Stimulated activated CD4-positive, alpha-beta T cell treated with anti-CD3 and anti-CD28 coated beads, Interleukin-2, amount 100 ng/mL, for 4 hours (primary cell): ENCODE measurements around the gene CCT7.
"Not testable (repeated sequence)": the region's sequence is repeated elsewhere in the genome, so short reads cannot be mapped to it uniquely, and the experiment has no call there.

ENCODE experiments used
- DNase-seq: peaks from one replicate; pipeline ENCODE4 v3.0.0-alpha.2; 2020; ENCODE audit warnings: low read depth

The CCT7 gene

DNA sequence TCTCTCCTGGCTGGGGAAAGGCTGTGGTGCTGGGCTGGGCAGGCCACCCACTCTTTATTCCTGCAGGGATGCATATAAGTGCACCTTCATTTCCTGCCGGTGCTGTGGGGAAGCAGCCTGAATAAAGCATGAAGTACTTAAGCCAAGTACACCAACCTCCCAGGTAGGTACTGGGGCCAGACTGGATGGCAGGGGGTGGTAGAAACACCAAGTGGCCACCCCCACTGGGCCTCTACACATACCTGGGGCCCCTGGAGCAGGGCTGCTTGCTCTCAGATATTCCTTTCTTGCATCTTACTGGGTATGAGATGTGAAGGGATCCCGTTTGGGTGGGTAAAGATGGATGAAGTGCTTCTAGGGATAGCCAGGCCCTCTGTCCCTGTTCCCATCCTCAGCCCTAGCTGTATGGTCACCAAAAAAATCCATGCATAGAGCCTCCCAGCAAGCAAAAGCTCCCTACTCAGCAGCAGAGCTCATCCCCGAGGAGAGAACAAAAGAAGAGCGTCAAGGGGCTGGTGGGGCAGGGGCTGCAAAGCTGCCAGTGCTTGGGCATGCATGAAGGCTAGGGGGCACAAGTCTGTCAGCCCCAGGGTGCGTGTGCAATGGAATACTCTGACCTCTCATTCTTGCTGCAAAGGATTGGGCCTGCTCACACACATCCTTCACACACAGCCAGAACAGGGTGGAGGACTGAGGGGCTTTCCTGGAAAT is 22.0 kb downstream of the CCT7 start:
- no peak for DNase-seq

- no peak for DNase-seq
Measured at GRCh38 chr2:73256618-73256922, 22.5 kb downstream of the CCT7 start.

GRCh38 chr2:73257021-73257420 is 22.9 kb downstream of the CCT7 start:
- no peak for DNase-seq

GRCh38 chr2:73257425-73258125 is 23.5 kb downstream of the CCT7 start:
- no peak for DNase-seq

GRCh38 chr2:73258186-73258912 is 24.2 kb downstream of the CCT7 start:
- DNase-seq, result no peak

GRCh38 chr2:73258913-73259215 is 24.8 kb downstream of the CCT7 start:
- DNase-seq, result no peak

DNA sequence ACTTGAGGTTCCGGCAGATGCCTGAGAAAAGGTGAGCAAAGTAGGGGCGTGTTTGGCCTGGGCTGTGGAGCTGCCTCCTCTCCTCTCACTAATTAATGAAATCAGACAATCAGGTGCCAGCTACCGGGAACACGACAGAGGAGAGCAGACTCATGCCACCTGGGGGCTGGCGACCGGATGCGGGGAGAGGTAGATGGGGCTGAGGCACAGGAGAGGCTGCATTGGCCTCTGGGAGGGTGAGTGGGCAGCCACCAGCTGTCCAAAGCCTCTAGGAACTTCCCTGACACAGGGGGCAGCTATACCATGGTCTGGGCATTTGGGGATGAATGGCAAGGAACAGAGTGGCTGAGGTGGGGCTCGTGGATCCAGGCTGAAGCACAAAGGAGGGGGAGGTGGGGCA is 25.2 kb downstream of the CCT7 start:
- no peak for DNase-seq

- DNase-seq, result no peak
Measured at GRCh38 chr2:73259704-73260337, 25.7 kb downstream of the CCT7 start.

DNA sequence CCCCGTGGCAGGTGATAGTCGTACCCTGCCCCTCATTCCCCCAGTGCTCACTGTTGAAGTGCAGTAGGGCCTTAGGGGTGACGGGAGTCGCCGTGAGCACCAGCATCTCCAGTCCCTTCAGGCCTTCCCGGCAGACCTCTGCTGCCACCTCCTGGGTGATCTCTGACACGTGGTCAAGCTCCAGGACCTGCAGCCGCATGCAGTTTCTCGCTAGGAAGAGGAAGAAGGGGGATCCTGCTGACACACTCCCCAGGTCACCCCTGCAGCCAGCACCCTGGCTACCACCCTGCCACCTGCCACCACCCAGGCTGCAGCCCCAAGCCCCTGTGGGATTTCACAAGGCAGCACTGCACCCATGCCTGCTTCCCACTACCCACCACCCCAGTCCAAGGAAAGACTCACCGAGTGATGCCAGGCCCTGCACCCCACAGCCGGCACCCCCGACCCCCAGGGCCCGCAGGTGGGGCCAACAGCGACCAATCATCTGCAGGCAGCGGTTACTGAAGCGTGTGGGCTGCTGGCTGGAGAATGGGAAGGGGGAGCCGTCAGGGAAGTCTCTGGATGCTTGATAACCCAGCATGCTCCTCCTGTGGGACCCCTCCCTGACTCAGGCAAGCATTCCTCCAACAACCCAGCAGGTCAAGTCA is 26.4 kb downstream of the CCT7 start:
- DNase-seq, result no peak

GRCh38 chr2:73262108-73262651 is 28.1 kb downstream of the CCT7 start:
- no peak for DNase-seq

- not testable (repeated sequence) for DNase-seq
Measured at GRCh38 chr2:73262691-73263429, 28.8 kb downstream of the CCT7 start.

DNA sequence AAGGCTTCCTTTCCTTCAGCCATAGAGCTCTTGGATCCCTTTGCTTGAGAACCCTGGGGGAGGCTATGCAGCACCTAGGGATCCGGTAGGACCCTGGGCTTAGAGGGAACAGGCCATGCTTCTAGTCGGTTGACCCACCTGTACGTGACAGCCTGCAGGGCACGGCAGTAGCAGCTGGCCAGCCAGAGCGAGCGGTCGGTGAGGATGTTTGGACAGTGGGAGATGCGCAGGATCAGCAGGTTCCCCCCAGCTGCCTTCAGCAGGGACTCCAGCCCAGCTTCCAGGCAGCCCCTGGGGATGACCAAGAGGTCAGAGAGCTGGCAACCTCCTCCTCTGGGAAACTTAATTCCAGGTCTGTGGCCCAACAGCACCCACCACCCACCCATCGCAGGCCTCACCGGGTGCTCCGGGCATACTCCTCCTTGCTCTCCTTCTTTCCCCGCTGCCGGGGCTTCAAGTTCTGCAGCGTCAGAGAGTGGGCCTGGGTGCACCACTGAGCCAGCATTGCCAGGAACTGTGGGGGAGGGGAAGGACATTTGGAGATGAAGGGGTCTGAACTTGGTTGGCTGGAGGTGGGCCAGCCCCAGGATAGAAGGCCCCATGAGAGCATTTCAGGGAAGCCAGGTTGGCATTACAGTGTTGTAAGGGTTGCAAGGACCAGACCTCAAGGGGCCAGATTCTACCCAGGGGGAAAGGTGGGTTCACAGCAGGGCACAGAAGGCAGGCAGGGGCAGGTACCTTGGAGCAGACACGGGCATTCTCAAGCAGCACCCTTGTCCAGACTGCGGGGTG is 29.6 kb downstream of the CCT7 start:
- no peak for DNase-seq

- DNase-seq, result no peak
Measured at GRCh38 chr2:73264332-73264606, 30.2 kb downstream of the CCT7 start.

- no peak for DNase-seq
Measured at GRCh38 chr2:73264783-73265182, 30.7 kb downstream of the CCT7 start.

- no peak for DNase-seq
Measured at GRCh38 chr2:73265298-73266060, 31.4 kb downstream of the CCT7 start.

GRCh38 chr2:73266061-73266901 is 32.2 kb downstream of the CCT7 start:
- DNase-seq, result no peak

GRCh38 chr2:73267008-73267407 is 32.9 kb downstream of the CCT7 start:
- DNase-seq, result no peak

GRCh38 chr2:73268366-73268829 is 34.3 kb downstream of the CCT7 start:
- DNase-seq, result no peak
